HG03342 (cell line): ENCODE results near the gene PPP1R9A.

Experiments
- ATAC-seq: cut with Tn5 transposase; IDR thresholded peaks from one replicate; pipeline ENCODE4 v1.9.1; 2021; ENCODE audit warnings: mild to moderate bottlenecking, moderate library complexity; ENCODE audit not compliant: unreplicated experiment

Gene PPP1R9A

DNA sequence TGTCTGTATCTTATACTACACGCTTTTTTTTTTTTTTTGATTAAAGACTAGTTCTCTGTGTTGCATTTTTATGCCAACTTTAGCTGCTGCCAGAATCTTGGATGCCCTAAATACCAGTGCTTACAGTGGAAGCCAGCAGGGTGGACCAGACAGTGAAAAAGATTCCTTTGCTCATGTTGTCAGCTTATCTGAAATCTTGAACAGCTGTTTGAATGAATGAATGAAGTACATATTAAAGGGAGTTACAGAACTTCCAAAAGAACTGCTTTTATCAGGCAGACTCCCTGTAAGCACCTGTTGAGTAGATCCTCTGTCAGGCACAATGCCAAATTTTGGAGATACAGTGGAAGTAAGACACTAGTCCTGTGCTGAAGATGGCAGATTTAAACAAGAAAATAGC lies 184.9 kb downstream of the PPP1R9A start:
- no peak for ATAC-seq

DNA sequence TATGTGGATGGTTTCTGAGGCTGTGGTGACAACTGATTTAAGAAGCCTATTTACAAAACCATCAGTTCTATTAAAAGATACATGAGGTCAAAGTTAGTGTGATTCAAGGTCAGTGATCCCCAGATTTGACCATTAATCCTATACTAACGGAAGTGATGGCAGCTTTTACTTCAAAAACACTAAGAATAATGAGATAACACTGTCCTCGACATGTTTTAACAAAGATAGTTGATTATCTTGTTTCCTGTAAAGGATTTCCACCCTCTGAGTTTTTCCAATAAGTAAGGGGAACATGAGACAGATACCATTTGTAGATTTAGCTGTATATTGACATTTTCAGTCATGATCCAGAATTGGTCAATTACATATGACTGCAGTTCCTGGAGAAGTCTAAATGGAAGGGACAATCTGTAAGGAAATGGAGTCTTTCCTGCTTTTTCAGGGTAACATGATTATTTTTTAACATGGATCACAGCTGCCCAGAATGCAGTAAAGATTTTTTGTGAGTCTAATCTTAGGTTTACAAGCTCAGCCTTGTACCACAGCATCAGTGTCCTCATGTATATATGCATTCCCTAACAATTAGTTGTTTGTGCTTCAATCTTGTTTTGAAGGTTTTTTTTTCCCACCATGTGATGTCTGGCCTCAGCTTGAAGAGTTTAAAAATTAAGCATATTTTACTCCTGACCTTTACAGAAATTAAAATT lies 188.0 kb downstream of the PPP1R9A start:
- ATAC-seq = no peak

DNA sequence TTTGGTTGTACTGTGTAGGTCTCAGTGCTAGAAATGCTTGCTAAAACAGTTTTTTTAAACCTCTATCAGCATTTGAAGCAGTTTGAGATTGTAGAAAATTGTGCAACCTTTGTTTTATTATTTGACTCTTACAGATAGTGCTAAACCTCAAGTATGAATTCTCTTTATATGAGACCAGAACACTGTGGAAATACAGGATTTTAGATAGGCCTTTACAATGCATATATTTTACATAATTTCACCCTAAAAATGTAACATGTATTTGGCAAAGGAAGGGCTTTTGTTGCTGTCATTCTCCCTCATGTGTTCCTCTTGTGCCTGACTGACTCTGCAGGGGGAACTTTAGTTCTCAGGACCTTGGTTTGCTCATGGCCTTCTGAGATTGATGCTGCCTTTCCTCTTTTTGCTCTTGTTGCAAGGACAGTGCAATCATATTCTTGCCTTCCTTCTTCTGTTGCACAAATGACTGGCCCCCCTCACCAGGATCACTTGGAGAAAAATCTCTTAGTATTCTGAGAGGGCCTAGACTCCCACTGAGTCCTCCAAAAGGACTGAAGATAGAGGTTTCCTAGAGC lies 188.7 kb downstream of the PPP1R9A start:
- no peak for ATAC-seq

DNA sequence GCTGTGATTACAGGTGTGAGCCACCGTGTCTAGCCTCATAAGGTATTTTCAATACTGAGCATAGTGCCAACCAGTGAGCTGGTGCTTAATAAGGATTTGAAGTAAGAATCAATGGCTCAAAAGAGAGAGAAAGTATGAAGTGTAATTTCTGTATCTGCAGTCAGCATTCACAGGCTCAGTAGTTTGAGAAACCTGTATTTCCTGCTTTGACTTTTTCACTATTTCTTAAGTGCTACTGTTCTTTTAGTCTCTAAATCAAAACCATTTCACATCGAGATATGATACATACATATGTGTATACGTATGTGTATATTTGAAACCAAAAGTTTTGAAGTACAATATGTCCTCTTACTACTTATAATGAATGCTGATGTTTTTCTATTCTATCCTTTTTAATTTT lies 189.9 kb downstream of the PPP1R9A start:
- no peak for ATAC-seq

DNA sequence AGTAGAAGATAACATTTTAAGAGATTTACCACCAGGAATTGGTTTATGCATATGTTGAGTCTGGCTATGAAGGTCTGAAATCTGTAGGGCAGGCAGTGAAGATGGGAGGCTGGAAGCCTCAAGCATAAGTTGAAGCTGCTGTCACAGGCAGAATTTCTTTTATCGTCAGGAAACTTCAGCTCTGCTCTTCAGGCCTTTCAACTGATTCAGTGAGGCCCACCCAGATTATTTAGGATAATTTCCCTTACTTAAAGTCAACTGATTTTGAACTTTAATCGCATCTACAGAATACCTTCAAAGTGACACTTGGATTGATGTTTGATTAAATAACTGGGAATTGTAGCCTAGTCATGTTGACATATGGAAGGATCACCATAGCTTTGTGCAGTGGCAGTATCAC lies 190.5 kb downstream of the PPP1R9A start:
- no peak for ATAC-seq

DNA sequence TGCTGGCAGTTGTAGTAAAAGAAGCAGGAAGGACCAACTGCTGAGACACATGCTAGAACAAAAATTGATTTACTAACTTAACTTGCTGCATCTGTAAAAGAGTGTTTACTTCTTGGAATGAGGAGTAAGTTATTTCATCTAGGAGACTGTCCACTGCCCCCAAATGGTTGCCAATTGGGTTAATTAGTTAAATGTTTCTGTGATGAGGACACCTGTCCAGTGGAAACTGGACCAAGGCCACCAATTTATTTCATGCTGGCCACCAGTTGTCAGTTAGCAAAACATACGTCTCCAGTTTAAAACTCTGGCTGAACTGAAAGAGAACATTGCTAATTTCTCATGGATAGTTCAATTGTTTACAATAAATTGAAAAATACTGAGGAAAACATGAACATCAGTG lies 191.7 kb downstream of the PPP1R9A start:
- no peak for ATAC-seq

DNA sequence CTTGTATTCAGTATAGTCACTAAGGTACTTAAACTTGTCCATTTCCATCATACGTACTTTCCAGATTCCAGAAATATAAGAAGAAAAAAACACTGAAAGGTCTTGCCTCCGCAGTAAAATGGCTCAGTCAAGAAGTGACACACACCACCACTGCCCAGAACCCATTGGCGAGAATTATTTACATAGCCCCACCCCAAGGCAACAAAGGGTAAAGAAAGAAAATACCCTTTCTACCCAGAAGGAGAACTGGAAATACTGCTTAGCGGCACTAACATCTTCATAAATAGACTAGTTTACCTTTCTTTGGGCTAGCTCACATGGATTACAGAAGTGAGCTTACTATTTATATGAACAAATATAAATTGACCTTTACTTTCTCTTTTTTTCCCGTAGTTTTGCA lies 194.0 kb downstream of the PPP1R9A start:
- ATAC-seq = no peak

DNA sequence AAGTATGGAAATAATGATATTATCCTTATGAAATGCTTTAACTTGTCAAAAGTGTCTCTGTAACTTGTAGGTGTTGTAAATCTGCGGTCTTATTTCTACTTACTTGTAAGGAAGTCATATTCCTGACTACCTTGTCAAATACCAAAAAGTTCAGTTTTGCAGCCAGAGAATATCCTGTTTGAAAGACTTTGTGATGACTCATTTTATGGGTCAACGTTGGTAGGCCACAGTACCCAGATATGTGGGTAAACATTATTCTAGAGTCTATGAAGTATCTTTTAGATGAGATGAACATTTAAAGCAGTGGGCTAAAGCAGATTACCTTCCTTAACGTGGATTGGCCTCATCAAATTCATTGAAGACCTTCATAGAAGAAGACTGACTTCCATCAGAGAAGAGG lies 195.3 kb downstream of the PPP1R9A start:
- no peak for ATAC-seq

DNA sequence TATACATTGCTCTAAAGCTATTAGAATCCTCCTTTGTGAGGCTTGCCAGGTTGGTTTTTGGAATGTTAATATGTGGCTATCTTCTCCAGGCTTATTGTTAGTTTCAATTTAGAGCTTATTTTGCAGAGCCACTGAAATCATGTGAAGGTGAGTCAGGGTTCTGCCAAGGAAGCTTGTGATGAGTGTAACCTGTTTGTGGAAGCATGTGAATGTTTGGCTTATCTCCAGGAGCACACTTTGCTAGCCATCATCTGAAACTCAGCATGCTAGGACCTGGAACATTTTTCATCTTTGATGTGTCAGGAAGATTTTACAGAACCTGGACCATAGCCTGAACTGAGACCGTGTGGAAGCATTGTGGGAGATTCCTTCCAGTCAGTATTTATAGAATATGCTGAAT lies 197.3 kb downstream of the PPP1R9A start:
- ATAC-seq = no peak

DNA sequence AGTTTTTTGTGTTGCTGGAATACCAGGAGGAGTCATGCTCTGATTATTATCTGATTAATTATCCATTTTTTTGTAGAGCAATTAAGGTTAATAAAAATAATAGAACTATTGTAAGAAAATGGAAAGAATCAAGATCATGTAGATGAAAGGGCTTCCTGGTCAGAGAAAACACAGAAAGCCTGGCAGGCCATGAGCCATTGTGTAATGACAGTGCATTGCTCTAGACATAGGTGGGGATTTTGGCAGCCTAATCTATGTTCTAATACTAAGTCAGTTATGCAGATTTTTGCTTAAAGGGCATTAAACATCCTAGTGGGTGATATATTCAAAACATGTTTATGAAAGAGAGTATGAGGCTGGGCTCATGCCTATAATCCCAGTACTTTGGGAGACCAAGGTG lies 198.2 kb downstream of the PPP1R9A start:
- no peak for ATAC-seq

DNA sequence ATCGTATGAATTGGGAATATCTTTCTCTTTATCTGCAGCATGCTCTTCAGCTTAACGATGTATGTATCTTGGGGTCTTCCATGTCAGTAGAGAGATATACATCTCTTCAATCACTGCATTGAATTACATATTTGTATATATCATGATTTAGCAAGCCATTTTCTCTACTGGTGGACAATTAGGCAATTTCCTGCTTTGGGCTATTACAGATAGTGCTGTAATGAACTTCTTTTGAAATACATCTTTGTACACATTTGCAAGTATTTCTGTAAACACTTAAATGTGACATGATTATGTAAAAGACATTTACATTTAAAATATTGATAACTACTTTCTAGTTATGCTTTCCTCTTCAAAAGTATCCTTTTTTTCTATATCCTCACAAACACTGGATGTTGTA lies 199.0 kb downstream of the PPP1R9A start:
- no peak for ATAC-seq

DNA sequence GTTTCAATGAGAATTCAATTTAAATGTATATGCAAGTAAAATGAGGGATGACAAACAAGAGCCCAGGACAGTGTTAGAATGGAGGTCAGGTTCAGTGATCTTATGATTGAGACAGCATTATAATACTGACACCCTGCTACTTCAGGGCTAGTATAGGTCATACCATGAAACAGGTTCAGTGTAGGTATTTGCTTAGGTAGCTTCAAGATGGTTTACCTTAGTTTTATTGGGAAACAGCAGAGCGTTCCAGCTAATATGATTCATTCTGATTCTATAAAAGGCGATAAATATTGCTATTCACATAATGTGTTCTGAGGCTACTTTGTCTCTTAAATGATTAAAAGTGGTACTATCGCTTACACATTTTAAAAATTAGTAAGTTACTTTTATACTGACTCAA lies 203.3 kb downstream of the PPP1R9A start:
- ATAC-seq = no peak

DNA sequence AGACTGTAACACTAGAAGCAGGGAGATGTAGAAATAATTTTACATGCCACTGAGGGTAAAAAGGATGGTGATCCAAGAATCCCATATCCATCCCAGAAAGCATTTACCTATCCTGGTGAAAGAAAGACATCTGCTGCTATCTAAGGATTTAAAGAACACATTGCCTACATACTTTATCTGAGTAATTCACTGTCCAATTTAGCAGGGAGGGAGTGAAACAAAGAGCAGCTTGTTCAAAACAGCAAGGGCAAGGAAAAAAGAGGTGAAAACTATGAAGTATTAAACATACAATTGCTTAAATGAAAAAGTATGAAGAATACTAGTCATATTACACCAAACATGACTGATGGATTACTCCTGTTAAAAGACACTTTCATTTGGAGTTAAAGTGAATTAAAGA lies 206.2 kb downstream of the PPP1R9A start:
- ATAC-seq = no peak

DNA sequence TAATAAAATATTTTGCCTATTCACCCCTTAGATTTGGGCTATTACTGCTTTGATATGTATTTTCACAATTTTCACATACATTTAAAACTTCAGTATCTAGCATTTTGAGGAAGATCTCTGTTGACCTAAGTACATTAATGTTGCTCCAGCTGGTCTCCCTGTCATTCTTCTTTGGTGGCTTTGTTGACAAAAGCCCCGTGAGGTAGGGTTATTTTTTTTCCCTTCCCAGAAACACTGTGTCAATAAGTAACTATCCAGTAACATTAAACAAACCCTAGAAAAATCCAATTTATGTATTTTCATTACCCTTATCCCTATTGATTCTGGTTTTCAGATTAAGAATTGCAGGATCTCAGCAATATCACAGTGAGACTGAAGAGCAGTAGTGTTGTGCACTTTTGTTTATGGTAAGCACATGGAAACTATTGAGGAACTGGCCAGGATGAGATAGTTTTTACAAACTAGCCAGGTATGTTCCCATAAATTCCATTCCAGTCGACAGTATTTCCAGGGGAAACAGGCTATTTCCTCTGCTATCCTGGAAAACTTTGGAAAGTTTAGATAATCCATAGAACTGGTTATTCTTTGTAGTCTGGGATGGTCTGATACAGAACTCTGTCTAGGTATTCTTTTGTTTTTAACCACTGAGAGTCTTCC lies 218.8 kb downstream of the PPP1R9A start:
- no peak for ATAC-seq

DNA sequence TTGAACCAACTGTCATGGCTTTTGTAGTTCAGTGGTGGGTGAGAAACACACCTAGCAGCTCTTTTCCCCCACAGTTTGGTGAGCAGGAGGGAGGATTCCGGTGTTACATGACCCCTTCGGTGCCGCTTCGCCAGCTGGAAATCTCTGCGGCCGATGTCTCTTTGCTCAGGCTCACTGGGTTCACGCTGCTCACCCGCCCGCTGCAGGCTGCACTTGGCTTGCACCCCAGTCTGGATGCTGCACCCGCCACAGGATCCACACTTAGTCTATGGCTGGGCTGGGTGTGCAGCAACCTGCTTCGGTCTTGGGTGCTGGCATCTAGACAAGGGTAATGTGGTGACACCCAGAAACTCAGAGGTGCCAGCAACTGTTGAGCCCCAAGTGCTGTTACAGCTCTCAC lies 225.1 kb downstream of the PPP1R9A start:
- no peak for ATAC-seq

DNA sequence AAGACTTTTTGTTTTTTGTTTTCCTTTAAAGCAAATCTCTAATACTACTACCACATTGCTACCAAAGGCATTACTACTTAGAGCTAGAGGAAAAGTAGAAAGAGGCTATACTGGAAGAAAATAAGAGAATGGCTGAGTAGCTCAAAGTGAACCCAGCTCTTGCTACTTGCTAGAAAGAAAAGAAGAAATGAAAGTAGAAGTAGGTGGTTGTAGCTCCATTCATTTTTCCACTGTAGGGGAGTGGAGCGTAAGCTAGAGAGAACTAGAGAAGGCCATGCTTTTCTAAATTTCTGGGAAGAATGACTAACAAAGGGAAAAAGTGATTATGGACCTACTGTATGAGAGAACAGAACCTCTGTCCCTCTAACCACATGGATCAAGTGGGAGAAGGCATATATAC lies 232.5 kb downstream of the PPP1R9A start:
- ATAC-seq = no peak

DNA sequence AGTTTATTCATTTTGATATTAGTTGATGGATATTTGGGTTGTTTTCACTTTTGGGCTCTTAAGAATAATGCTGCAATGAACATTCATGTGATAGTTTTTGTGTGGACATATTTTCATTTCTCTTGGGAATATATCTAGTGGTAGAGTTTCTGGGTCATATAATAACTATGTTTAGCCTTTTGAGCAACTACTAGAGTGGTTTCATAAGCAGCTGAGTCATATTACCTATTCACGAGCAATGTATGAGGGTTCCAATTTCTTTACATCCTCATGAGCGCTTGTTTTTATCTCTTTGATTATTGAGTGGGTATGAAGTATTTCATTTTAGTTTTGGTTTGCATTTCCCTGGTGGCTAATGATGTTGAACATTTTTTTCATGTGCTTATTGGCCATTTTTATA lies 234.4 kb downstream of the PPP1R9A start:
- ATAC-seq = no peak

DNA sequence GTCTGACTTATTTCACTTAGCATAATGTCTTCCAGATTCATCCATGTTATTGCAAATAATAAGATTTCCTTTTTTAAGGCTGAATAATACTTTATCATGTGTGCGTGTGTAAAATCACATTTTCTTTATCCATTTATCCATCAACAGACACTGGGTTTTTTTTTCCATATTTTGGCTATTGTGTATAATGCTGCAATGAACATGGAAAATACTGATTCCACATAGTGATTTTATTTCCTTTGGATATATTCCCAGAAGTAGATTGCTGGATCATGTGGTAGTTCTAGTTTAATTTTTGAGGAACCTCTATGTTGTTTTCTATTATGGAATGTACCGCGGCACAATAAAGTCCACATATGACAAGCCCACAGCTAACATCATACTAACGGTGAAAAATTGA lies 236.9 kb downstream of the PPP1R9A start:
- no peak for ATAC-seq

DNA sequence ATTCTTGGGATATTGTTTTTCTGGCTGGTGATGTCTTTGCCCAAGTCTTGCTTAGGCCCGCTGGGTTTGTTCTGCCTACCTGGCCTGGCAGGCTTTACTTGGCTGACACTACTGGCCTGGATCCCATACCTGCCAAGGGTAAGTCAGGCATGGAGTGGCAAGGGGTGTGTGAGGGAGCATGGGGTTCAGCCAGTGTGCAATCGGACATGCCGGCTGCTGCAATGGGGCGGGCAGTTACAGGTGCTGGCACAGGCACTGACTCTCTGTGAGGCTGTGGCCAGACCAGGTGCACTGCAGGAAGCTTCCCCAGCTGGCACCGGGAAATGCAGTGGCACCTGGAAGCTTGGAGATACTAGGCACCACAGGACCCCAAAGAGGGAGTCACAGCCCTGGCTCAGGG lies 248.6 kb downstream of the PPP1R9A start:
- ATAC-seq = no peak

DNA sequence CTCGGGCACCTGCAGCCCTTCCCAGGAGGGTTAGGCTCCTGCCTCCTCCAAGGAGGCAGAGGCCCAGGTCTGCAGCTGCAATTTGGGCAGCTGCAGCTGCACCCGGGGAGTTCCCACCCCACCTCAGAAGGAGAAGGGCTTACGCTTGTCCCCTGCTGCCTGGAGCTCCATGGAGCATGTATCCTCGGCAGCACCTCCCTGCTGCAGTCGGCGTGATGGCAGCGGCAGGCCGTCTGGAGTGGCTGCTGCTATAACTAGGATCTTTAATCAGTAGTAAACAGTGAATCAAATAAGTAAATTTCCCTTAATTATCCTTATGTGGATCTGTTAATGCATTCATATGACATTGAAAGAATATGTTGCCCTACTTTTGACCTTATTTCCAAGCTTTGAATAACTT lies 250.0 kb downstream of the PPP1R9A start:
- no peak for ATAC-seq

DNA sequence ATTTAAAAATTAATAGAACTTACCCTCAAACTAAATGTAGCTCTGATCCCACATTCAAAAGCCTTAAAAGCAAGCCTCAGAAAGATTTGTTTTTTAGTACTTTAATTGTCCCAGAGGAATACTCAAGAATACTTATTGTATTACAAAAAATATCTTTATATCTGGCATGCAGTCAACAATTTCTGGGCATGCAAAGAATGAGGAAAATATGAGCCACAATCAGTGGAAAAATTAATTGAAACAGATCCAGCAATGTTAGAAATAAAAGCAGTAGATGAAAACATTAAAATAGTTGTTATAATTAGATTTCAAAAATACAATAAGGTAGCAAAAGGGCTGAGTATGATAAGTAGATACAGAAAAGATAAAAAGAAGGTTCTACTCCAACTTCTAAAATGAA lies 262.3 kb downstream of the PPP1R9A start:
- no peak for ATAC-seq

DNA sequence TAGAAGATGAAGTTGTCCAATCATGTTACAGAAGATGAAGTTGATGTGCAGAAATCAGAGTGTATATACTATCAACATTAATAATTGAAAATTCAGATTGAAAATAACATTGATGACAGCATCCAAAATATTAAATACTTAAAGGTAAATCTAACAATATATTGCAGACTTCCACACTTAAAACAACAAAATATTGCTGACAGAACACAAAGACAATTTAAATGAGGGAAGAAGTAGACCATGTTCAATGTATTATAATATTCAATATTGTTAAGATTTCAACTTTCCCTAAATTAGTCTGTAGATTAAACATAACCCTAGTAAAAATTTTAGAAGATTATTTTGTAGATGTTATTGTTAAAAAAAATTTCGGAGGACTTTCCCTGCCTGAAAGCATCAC lies 265.0 kb downstream of the PPP1R9A start:
- no peak for ATAC-seq

DNA sequence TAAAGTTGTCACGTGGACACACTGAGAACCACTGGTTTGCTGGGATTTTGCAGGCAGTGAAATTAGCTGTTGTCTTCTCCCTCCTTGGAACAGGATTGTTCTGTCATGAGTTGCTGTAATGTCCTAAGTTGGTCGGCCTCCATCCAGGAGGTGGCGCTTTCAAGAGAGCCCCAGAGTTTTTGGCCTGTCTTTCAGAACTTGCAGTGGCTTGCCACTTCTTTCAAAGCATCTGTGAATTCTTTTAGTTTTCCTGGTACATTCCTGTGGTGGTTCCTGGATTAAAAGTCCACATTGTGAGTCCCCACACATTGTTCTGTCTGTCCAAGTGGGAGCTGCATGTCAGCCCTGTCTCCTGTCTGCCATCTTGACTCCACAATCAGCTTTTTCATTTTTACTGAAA lies 283.1 kb downstream of the PPP1R9A start:
- no peak for ATAC-seq
